HepG2 (cell line): ENCODE results near the gene MFAP3L. TPM values are rescaled to one million over a fixed set of nuclear protein-coding genes. Genes with fewer than 3 reads are reported as not detected.

ENCODE experiments used
- ATAC-seq: fragments of 200-7000 bp; cut with Tn5 transposase; 3 replicates; pipeline ENCODE4 v1.9.1; 2020; ENCODE audit warnings: mild to moderate bottlenecking, moderate library complexity
- BruUV-seq: library from RNA; stranded (reverse); fragments of 400-500 nt; replicated peaks from 2 replicates; lab custom pipeline; 2021; lab: Mats Ljungman, UMichigan
- CTCF ChIA-PET: fragments of 300-600 bp; formaldehyde crosslinking; extraction: SDS; loops from one replicate; lab custom pipeline; 2021; ENCODE audit warnings: low total read pairs, inconsistent platforms, low intra/inter-chr PET ratio; lab: Yijun Ruan, JAX
- POLR2A ChIA-PET: fragments of 350-600 bp; sonication (Branson Sonifier 250); formaldehyde crosslinking; loops from one replicate; lab custom pipeline; 2020; ENCODE audit warnings: antibody characterized with exemption, inconsistent platforms; lab: Yijun Ruan, JAX
- DNase-seq: peaks from one replicate; pipeline ENCODE4 v3.0.0-alpha.2; 2015; ENCODE audit warnings: low spot score
- FAIRE-seq: peaks from 3 replicates; lab custom pipeline; 2011; peaks lifted over from hg19 to GRCh38; lab: Jason Lieb, UNC
- H2AFZ ChIP-seq: one replicate; pipeline ENCODE4 v1.6.1; 2011; ENCODE audit warnings: low read length, inconsistent platforms
- H3K27ac ChIP-seq: fragments of 300-600 bp; 3 replicates; pipeline ENCODE4 v1.8.0; 2011; ENCODE audit warnings: mixed run types, mild to moderate bottlenecking, mixed read lengths, low read length, inconsistent platforms; ENCODE audit not compliant: insufficient read depth; ENCODE audit errors: extremely low read length
- H3K27me3 ChIP-seq, 2 experiments: fragments of 200-600 bp in 1 of 2; 2 replicates in 1 of 2; 3 replicates in 1 of 2; pipeline versions ENCODE4 v1.6.0 to v1.8.0; 2011; ENCODE audit warnings: low read length in 2 of 2, mild to moderate bottlenecking in 2 of 2, moderate library complexity in 2 of 2, inconsistent platforms in 1 of 2; ENCODE audit not compliant: insufficient read depth in 2 of 2, control insufficient read depth in 1 of 2
- H3K36me3 ChIP-seq, 2 experiments: fragments of 200-600 bp in 1 of 2; replicated peaks in 1 of 2; 2 replicates in 1 of 2; 3 replicates in 1 of 2; pipeline versions ENCODE4 v1.5.1 to v1.8.0; 2011; ENCODE audit warnings: low read length in 2 of 2, inconsistent platforms in 1 of 2; ENCODE audit not compliant: insufficient read depth in 2 of 2, control insufficient read depth in 1 of 2
- H3K4me1 ChIP-seq: 2 replicates; pipeline ENCODE4 v1.5.1; 2012; ENCODE audit warnings: low read length, inconsistent platforms; ENCODE audit not compliant: insufficient read depth
- H3K4me2 ChIP-seq: 2 replicates; pipeline ENCODE4 v1.6.0; 2011; ENCODE audit warnings: low read depth, low read length, inconsistent platforms
- H3K4me3 ChIP-seq, 3 experiments: fragments of 200-600 bp in 1 of 3; sonication (generic), shearing (Covaris generic) in 1 of 3; replicated peaks in 1 of 3; 2 replicates each; pipeline ENCODE4 v1.5.1; 2011 to 2016; ENCODE audit warnings: low read length in 3 of 3, inconsistent platforms in 2 of 3, low read depth in 2 of 3, mild to moderate bottlenecking in 2 of 3, control low read depth in 1 of 3, mixed read lengths in 1 of 3; ENCODE audit not compliant: insufficient read depth in 1 of 3
- H3K79me2 ChIP-seq: one replicate; pipeline ENCODE4 v1.6.1; 2011; ENCODE audit warnings: low read length, inconsistent platforms; ENCODE audit not compliant: insufficient read depth
- H3K9ac ChIP-seq: 2 replicates; pipeline ENCODE4 v1.6.0; 2011; ENCODE audit warnings: mild to moderate bottlenecking, low read depth, low read length, inconsistent platforms; ENCODE audit not compliant: insufficient read depth
- H3K9me3 ChIP-seq: 2 replicates; pipeline ENCODE4 v1.5.1; 2012; ENCODE audit warnings: mild to moderate bottlenecking, low read length
- H4K20me1 ChIP-seq: 2 replicates; pipeline ENCODE4 v1.6.0; 2011; ENCODE audit warnings: inconsistent platforms, mild to moderate bottlenecking, low read length, moderate library complexity; ENCODE audit not compliant: insufficient read depth
- FOSL1 ChIP-seq: sonication (generic); formaldehyde crosslinking; IDR thresholded peaks from 2 replicates; pipeline ENCODE4 v1.9.0; 2021; ENCODE audit warnings: missing genetic modification reagents, borderline replicate concordance
- FOXC1 ChIP-seq: sonication (generic); formaldehyde crosslinking; IDR thresholded peaks from 2 replicates; pipeline ENCODE4 v1.8.0; 2022; ENCODE audit warnings: mild to moderate bottlenecking, missing genetic modification reagents, borderline replicate concordance
- IKZF1 ChIP-seq: fragments of 450-650 bp; IDR thresholded peaks from 2 replicates; pipeline ENCODE4 v1.7.1; 2016
- MAFF ChIP-seq: IDR thresholded peaks from 2 replicates; pipeline ENCODE4 v1.6.1; 2011; ENCODE audit warnings: low read depth, low read length, improper control_type of control experiment
- NFYB ChIP-seq: sonication (generic); formaldehyde crosslinking; IDR thresholded peaks from 2 replicates; pipeline ENCODE4 v1.4.0; 2020; ENCODE audit warnings: missing genetic modification reagents
- POLR2A ChIP-seq, 2 experiments: IDR thresholded peaks; 2 replicates each; pipeline ENCODE4 v1.6.1; 2011; ENCODE audit warnings: low read depth in 2 of 2, low read length in 2 of 2, mild to moderate bottlenecking in 1 of 2, moderate library complexity in 1 of 2; ENCODE audit not compliant: insufficient read depth in 1 of 2
- PRDM10 ChIP-seq: sonication (generic); formaldehyde crosslinking; IDR thresholded peaks from 2 replicates; pipeline ENCODE4 v1.4.0; 2020; ENCODE audit warnings: low read depth, missing genetic modification reagents
- RXRB ChIP-seq: IDR thresholded peaks from 2 replicates; pipeline ENCODE4 v1.6.1; 2016; ENCODE audit warnings: borderline replicate concordance, missing genetic modification reagents, missing compliant biosample characterization
- SAP130 ChIP-seq: IDR thresholded peaks from 2 replicates; pipeline ENCODE4 v1.6.1; 2016; ENCODE audit warnings: low read depth
- SMARCE1 ChIP-seq: fragments of 450-650 bp; IDR thresholded peaks from 2 replicates; pipeline ENCODE4 v1.6.1; 2017; ENCODE audit warnings: borderline replicate concordance
- SUZ12 ChIP-seq: fragments of 150-350 bp; IDR thresholded peaks from 2 replicates; pipeline ENCODE4 v1.6.1; 2014; ENCODE audit warnings: low read depth, low read length
- TFDP1 ChIP-seq: IDR thresholded peaks from 2 replicates; pipeline ENCODE4 v1.6.1; 2016; ENCODE audit warnings: missing compliant biosample characterization, missing genetic modification reagents, borderline replicate concordance
- UBTF ChIP-seq: sonication (generic); formaldehyde crosslinking; IDR thresholded peaks from 2 replicates; pipeline ENCODE4 v1.4.0; 2020; ENCODE audit warnings: mild to moderate bottlenecking, missing genetic modification reagents
- ZBTB10 ChIP-seq: sonication (generic); formaldehyde crosslinking; IDR thresholded peaks from 2 replicates; pipeline ENCODE4 v1.4.0; 2020; ENCODE audit warnings: missing genetic modification reagents, borderline replicate concordance
- ZFP36L1 ChIP-seq: sonication (generic); formaldehyde crosslinking; IDR thresholded peaks from 2 replicates; pipeline ENCODE4 v1.8.0; 2022; ENCODE audit warnings: mild to moderate bottlenecking, missing genetic modification reagents, moderate library complexity
- ZNF101 ChIP-seq: sonication (generic); formaldehyde crosslinking; IDR thresholded peaks from 2 replicates; pipeline ENCODE4 v1.4.0; 2020; ENCODE audit warnings: mild to moderate bottlenecking, low read depth, missing genetic modification reagents, borderline replicate concordance
- ZNF563 ChIP-seq: sonication (generic); formaldehyde crosslinking; IDR thresholded peaks from 2 replicates; pipeline ENCODE4 v1.8.0; 2022; ENCODE audit warnings: mild to moderate bottlenecking, moderate library complexity, missing genetic modification reagents
- WGBS: methylation state at CpG from one replicate; pipeline ENCODE4 v1.1.6; 2017; ENCODE audit warnings: low lambda C conversion rate; 5-methylcytosine and 5-hydroxymethylcytosine counted together
- in situ Hi-C: cut with HindIII; loops from 2 replicates; pipeline ENCODE4 v1.10.0; 2017; ENCODE audit warnings: low pct_unique_long_range_greater_than_20kb; ENCODE audit not compliant: extremely low pct_ligation_motif_present
- intact Hi-C: fragments of 100-400 bp; cut with micrococcal nuclease; formaldehyde crosslinking; loops from one replicate; pipeline ENCODE4 v1.10.0; 2022; ENCODE audit not compliant: unreplicated experiment
- polyA plus RNA-seq, 8 experiments: library from polyadenylated mRNA; depleted of rRNA in 3 of 8; stranded (reverse) in 7 of 8; unstranded in 1 of 8; fragments of >200 nt; fragmentation: Illumina TruSeq in 4 of 8; extraction: Trizol in 4 of 8; gene quantifications; 2 replicates each; pipeline versions ENCODE4 v1.2.1 to v1.2.3, GENCODE V29; 2011 to 2016; ENCODE audit warnings: low read depth in 4 of 8, missing spikeins in 1 of 8, mixed read lengths in 1 of 8; ENCODE audit not compliant: insufficient read depth in 1 of 8
- total RNA-seq, 5 experiments: library from RNA; depleted of rRNA; stranded (reverse); fragments of >200 nt; fragmentation: Illumina TruSeq; extraction: Trizol; gene quantifications; 2 replicates each; pipeline ENCODE4 v1.2.3, GENCODE V29; 2016; ENCODE audit warnings: low read depth in 1 of 5

The MFAP3L gene
- total and polyA plus RNA-seq, 2 of the 13 experiments (the other 11 are each of a cell fraction or from before 2014, with no cell fraction given): 1.5 to 3.6 TPM

- no peak overlapping the region for H2AFZ ChIP-seq
- H3K27ac ChIP-seq: no peak overlapping the region
- H4K20me1 ChIP-seq: no peaks in the 10 kb centered on the region
- H3K4me2 ChIP-seq: no peak overlapping the region
- ChIA-PET CTCF (no interaction called here), POLR2A (no interaction called here)
- no peak overlapping the region for H3K9ac ChIP-seq
- H3K4me3 ChIP-seq: no peak overlapping the region
- in situ Hi-C loops (no loop called here), intact Hi-C loops (loop anchor here (5.0 kb wide), 1 partner anchor 777 kb away; no protein-coding TSS in a partner anchor)
- H3K79me2 ChIP-seq: no peaks in the 10 kb centered on the region
- DNase-seq (no peak), ATAC-seq (no peak), FAIRE-seq (no peak)
- WGBS: 11% methylated on average over 2 of the region's 2 CpGs
- H3K4me1 ChIP-seq: no peaks in the 10 kb centered on the region
- no peaks in the 10 kb centered on the region for H3K9me3 ChIP-seq
- H3K36me3 ChIP-seq: no peaks in the 10 kb centered on the region
- no TSS peak for BruUV-seq
- H3K27me3 ChIP-seq: no peaks in the 10 kb centered on the region
- TF ChIP-seq ZFP36L1 (CRISPR knock-in tag): no peak
- TF ChIP-seq PRDM10: no peak
- TF ChIP-seq ZNF101 (CRISPR knock-in tag): no peak
- TF ChIP-seq SAP130 (CRISPR knock-in tag): no peak
- no peak for TF ChIP-seq UBTF (CRISPR knock-in tag)
- TF ChIP-seq ZBTB10 (CRISPR knock-in tag): no peak
- TF ChIP-seq RXRB (CRISPR knock-in tag): no peak
- no peak for TF ChIP-seq TFDP1 (CRISPR knock-in tag)
- TF ChIP-seq MAFF: no peak
- TF ChIP-seq POLR2A (IDR thresholded peaks at IDR 0.05; ENCODE audit: insufficient read depth in 1 of 2, low read depth in 2 of 2, low read length in 2 of 2): no peak
- TF ChIP-seq FOSL1: no peak
- TF ChIP-seq SUZ12: no peak
- no peak for TF ChIP-seq IKZF1
- no peak for TF ChIP-seq ZNF563 (CRISPR knock-in tag)
- TF ChIP-seq NFYB (CRISPR knock-in tag): no peak
- TF ChIP-seq FOXC1 (CRISPR knock-in tag): no peak
- TF ChIP-seq SMARCE1: no peak
Observed at GRCh38 chr4:169999923-170000322, 26.3 kb downstream of the MFAP3L start.
